ENCODE data around the gene TMEM221. TPM values are rescaled to one million over a fixed set of nuclear protein-coding genes. Genes with fewer than 3 reads are reported as not detected.
A peak's percentile ranks its signal among the peaks of the same experiment; 100 is the strongest.

TMEM221 gene
- total and polyA plus RNA-seq, 9 of the 15 experiments (the other 6 are each of a cell fraction or from before 2014, with no cell fraction given): 0.06 to 0.35 TPM; not detected in 7

DNA sequence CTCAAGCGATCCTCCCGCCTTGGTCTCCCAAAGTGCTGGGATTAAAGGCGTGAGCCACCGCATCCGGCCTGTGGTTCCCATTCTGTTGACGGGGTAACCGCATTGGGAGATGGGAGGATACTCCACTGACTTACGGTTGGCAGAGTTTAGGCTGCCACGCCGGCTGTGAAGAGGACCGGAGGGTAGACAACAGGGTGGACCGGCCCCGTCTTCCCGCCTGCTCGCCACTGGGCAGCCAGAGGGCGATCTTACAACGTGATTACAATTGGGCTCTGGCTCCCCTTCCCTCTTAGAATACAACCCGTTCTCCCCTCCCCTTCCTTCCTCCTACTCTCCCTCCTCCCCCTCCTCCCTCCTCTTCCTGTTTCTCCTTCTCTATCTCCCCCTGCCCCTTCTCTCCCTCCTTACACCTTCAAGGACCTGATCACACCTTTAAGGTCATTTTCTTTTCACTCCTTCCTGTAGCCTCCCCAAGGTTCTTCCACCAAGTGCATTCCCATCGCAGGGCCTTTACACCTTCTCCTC is 53.5 kb downstream of the TMEM221 start (continued):
- TF ChIP-seq CREB1 (IDR thresholded peaks at IDR 0.05) (no peak), CREB1 (CRISPR knock-in tag; IDR thresholded peaks at IDR 0.05) (peak; percentile 66), STAT5B (CRISPR knock-in tag; IDR thresholded peaks at IDR 0.05) (no peak), E2F3 (CRISPR knock-in tag; IDR thresholded peaks at IDR 0.05) (0 out of 2 replicates have a peak, but pooled peaks have one; percentile 54), MXI1 (IDR thresholded peaks at IDR 0.05; ENCODE audit: low read depth, low read length) (no peak), RBFOX2 (IDR thresholded peaks at IDR 0.05; ENCODE audit: low read depth, low read length) (no peak), ZNF644 (tag; IDR thresholded peaks at IDR 0.05; ENCODE audit: low read depth) (no peak), ZNF12 (CRISPR knock-in tag; IDR thresholded peaks at IDR 0.05) (no peak), CCAR2 (IDR thresholded peaks at IDR 0.05; ENCODE audit: low read depth, low read length) (no peak), ZNF282 (CRISPR knock-in tag; IDR thresholded peaks at IDR 0.05) (no peak), ZNF778 (CRISPR knock-in tag; IDR thresholded peaks at IDR 0.05) (no peak), ETV6 (IDR thresholded peaks at IDR 0.05; ENCODE audit: borderline replicate concordance in 1 of 2, low read depth in 2 of 2, low read length in 1 of 2) (no peak), ETV6 (CRISPR knock-in tag; IDR thresholded peaks at IDR 0.05; ENCODE audit: borderline replicate concordance) (no peak), RB1 (IDR thresholded peaks at IDR 0.05; ENCODE audit: low read depth) (peak; percentile 81), DMBX1 (CRISPR knock-in tag; IDR thresholded peaks at IDR 0.05; ENCODE audit: borderline replicate concordance) (no peak), NCOR1 (IDR thresholded peaks at IDR 0.05) (no peak), EZH2 (IDR thresholded peaks at IDR 0.05; ENCODE audit: borderline replicate concordance, low read depth, low read length) (no peak), ZNF695 (CRISPR knock-in tag; IDR thresholded peaks at IDR 0.05) (no peak), TAF9B (IDR thresholded peaks at IDR 0.05; ENCODE audit: partially characterized antibody) (no peak), ARNT (IDR thresholded peaks at IDR 0.05) (peak; percentile 49 to 72; a peak in 2 of 4 replicates), NEUROD1 (IDR thresholded peaks at IDR 0.05; ENCODE audit: borderline replicate concordance, low read depth, low read length, partially characterized antibody) (no peak), FOXK1 (CRISPR knock-in tag; IDR thresholded peaks at IDR 0.05; ENCODE audit: borderline replicate concordance) (peak; percentile 60; the same call in 1 of the 2 replicates), ATF7 (IDR thresholded peaks at IDR 0.05) (0 out of 2 replicates have a peak, but pooled peaks have one; percentile 43), SIRT6 (IDR thresholded peaks at IDR 0.05; ENCODE audit: low read depth, low read length) (no peak), JUND (IDR thresholded peaks at IDR 0.05; ENCODE audit: borderline replicate concordance, low read depth, low read length) (peak; percentile 43; the same call in 1 of the 2 replicates), JUND (tag; IDR thresholded peaks at IDR 0.05; ENCODE audit: borderline replicate concordance, low read depth, low read length) (no peak; the same call in 2 of the 3 replicates)
- TF ChIP-seq, protein P1, sequence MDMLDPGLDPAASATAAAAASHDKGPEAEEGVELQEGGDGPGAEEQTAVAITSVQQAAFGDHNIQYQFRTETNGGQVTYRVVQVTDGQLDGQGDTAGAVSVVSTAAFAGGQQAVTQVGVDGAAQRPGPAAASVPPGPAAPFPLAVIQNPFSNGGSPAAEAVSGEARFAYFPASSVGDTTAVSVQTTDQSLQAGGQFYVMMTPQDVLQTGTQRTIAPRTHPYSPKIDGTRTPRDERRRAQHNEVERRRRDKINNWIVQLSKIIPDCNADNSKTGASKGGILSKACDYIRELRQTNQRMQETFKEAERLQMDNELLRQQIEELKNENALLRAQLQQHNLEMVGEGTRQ (CRISPR knock-in tag; IDR thresholded peaks at IDR 0.05): no peak
- TF ChIP-seq, protein P2, sequence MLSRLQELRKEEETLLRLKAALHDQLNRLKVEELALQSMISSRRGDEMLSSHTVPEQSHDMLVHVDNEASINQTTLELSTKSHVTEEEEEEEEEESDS (CRISPR knock-in tag; IDR thresholded peaks at IDR 0.05): no peak
- TF ChIP-seq, protein P3, sequence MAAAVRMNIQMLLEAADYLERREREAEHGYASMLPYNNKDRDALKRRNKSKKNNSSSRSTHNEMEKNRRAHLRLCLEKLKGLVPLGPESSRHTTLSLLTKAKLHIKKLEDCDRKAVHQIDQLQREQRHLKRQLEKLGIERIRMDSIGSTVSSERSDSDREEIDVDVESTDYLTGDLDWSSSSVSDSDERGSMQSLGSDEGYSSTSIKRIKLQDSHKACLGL (CRISPR knock-in tag; IDR thresholded peaks at IDR 0.05; ENCODE audit: borderline replicate concordance, poor library complexity, severe bottlenecking): no peak
- TF ChIP-seq, protein P4, sequence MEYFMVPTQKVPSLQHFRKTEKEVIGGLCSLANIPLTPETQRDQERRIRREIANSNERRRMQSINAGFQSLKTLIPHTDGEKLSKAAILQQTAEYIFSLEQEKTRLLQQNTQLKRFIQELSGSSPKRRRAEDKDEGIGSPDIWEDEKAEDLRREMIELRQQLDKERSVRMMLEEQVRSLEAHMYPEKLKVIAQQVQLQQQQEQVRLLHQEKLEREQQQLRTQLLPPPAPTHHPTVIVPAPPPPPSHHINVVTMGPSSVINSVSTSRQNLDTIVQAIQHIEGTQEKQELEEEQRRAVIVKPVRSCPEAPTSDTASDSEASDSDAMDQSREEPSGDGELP (CRISPR knock-in tag; IDR thresholded peaks at IDR 0.05; ENCODE audit: borderline replicate concordance): peak; percentile 48; the same call in 1 of the 2 replicates

Data from K562 (cell line).